Tibial nerve (tissue), 4 donors: ENCODE measurements around the gene HECW1.

ENCODE experiments used
- CTCF ChIP-seq, 5 experiments: fragments of 200-600 bp in 3 of 5; fragments of 450-650 bp in 2 of 5; sonication (generic) in 3 of 5; IDR thresholded peaks; one replicate each; pipeline ENCODE4 v1.5.1; 2016 to 2019; ENCODE audit warnings: antibody characterized with exemption in 5 of 5, mild to moderate bottlenecking in 3 of 5, moderate library complexity in 2 of 5
- EP300 ChIP-seq, 2 donors: sonication (generic); formaldehyde crosslinking; IDR thresholded peaks; one replicate each; pipeline ENCODE4 v1.6.1; 2017; ENCODE audit warnings: antibody characterized with exemption in 2 of 2, mild to moderate bottlenecking in 1 of 2
- POLR2A ChIP-seq, 2 donors: fragments of 450-650 bp; IDR thresholded peaks; one replicate each; pipeline ENCODE4 v1.6.1; 2017; ENCODE audit warnings: antibody characterized with exemption in 2 of 2, mild to moderate bottlenecking in 2 of 2, moderate library complexity in 2 of 2

DNA sequence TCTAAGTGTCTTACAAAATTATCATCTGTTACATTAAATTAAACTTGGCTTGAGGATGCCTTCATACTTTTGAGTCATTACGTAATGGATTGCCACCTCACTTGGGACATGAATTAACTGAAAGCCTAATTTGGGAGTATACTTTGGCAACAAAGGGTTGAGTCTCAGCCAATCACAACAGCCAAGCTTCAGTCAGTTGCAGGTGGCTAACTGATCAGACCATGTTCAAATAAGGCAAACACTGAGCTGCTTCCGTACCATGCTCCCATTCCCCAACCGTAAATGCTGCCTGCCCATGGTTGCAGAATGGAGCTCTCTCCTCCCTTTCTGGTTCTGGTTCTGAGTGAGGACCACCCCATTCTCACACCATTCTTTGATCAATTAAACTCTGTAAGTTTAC, 377.6 kb downstream of the HECW1 start:
- no peak for TF ChIP-seq CTCF (IDR thresholded peaks at IDR 0.05)
- no peak for TF ChIP-seq POLR2A (IDR thresholded peaks at IDR 0.05)
- no peak for TF ChIP-seq EP300 (IDR thresholded peaks at IDR 0.05)
